Ectodermal cell (in vitro differentiated cells): ENCODE data around the gene PPHLN1.

ENCODE experiments used
- H3K27ac ChIP-seq: 2 replicates; pipeline ENCODE4 v1.7.0; 2013; ENCODE audit warnings: mild to moderate bottlenecking, low read depth, low read length; ENCODE audit not compliant: insufficient read depth, poor library complexity, severe bottlenecking
- H3K27me3 ChIP-seq: 2 replicates; pipeline ENCODE4 v1.7.0; 2013; ENCODE audit warnings: mild to moderate bottlenecking, low read length; ENCODE audit not compliant: insufficient read depth, control insufficient read depth, poor library complexity, severe bottlenecking
- H3K36me3 ChIP-seq: one replicate; pipeline ENCODE4 v1.7.0; 2013; ENCODE audit warnings: low read length; ENCODE audit not compliant: control insufficient read depth, insufficient read depth
- H3K4me1 ChIP-seq: one replicate; pipeline ENCODE4 v1.7.0; 2013; ENCODE audit warnings: low read length; ENCODE audit not compliant: control insufficient read depth, insufficient read depth
- H3K4me3 ChIP-seq: 2 replicates; pipeline ENCODE4 v1.7.0; 2013; ENCODE audit warnings: low read depth, low read length, control low read depth; ENCODE audit not compliant: insufficient read depth
- H3K9me3 ChIP-seq: 2 replicates; pipeline ENCODE4 v1.7.0; 2013; ENCODE audit warnings: mild to moderate bottlenecking, low read length, moderate library complexity; ENCODE audit not compliant: control insufficient read depth
- WGBS, 2 experiments: methylation state at CpG; one replicate each; pipeline ENCODE4 v1.1.7; 2013; ENCODE audit warnings: missing lambda C conversion rate in 2 of 2; 5-methylcytosine and 5-hydroxymethylcytosine counted together

PPHLN1 gene

DNA sequence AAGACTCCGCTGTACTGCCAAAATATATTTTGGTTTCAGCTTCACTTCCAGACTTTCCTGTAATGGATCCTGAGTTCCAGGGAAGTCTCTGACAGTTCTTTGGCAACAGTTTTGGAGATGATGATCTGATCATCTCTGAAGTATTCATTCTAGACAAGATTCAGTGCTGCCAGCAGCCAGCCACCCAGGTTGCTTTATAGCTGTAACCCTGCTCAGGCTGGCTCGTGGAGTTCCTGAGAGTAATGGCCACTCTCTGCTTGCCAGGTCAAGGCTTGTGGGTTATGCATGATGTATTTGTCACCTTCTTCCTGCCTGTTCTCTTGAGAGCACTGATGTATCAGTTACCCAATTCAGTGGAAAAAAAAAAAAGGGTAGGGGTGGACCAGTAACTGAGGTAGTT is 124.3 kb downstream of the PPHLN1 start:
- peaks cover 6% of the 10 kb centered on the region for H3K4me1 ChIP-seq
- H3K4me3 ChIP-seq, result no peak overlapping the region
- H3K36me3 ChIP-seq, result peaks cover 11% of the 10 kb centered on the region
- no peak overlapping the region for H3K27ac ChIP-seq
- no peaks in the 10 kb centered on the region for H3K27me3 ChIP-seq
- 94 to 98% methylated on average over 2 of the region's 2 CpGs for WGBS, 2 experiments
- no peaks in the 10 kb centered on the region for H3K9me3 ChIP-seq

DNA sequence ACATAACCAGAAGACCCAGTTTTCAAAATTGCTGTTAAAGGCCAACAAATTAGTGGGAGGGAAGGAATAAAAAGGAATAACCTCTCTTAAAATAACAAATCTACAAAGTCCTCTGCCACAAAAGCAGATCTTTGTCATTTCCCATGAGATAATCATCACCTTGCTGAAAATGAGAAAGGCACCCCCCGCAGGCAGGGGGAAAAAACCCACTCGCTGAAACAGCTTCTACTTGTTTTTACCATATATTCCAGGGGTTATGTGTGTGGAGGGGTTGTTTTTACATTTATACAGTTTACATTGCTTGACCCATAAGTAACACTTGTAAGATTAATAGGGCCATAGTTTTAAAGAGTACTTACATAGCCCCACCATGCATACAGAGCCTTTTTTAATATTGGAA is 132.6 kb downstream of the PPHLN1 start:
- no peak overlapping the region for H3K27ac ChIP-seq
- 79% methylated on average over 2 of the region's 2 CpGs; no CpG with 5 or more reads in 1 of the 2 experiments for WGBS, 2 experiments
- H3K4me1 ChIP-seq, result no peaks in the 10 kb centered on the region
- no peaks in the 10 kb centered on the region for H3K36me3 ChIP-seq
- H3K4me3 ChIP-seq, result no peak overlapping the region
- no peaks in the 10 kb centered on the region for H3K9me3 ChIP-seq
- no peaks in the 10 kb centered on the region for H3K27me3 ChIP-seq

DNA sequence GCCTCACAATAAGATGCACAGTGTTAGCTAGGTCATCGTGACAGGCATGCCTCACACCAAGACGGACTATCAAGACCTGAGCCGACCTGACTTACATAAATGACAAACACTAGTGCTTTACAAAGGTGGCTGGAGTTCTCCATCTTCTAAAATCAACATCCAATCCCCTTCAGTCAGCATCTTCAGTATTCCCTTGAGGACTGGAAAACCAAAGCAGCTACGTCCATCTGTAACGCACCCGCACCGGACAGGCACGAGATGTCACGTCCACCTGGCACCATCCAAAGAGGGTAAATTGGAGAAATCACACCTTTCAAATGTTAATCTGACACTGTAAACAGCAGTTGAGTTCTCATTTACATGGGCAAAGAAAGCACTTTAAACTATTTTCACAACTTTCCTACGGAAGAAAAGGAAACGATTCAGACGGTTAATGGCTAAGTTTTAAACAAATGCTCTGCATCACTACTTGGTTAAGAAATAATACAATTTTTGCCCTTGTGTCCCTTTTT is 133.4 kb downstream of the PPHLN1 start:
- Histone ChIP-seq H3K36me3 (peaks cover 3% of the 10 kb centered on the region), H3K9me3 (no peaks in the 10 kb centered on the region), H3K4me3 (no peak overlapping the region), H3K27ac (no peak overlapping the region), H3K4me1 (no peaks in the 10 kb centered on the region), H3K27me3 (no peaks in the 10 kb centered on the region)
- WGBS, 2 experiments, result 87 to 92% methylated on average over 12 of the region's 12 CpGs

DNA sequence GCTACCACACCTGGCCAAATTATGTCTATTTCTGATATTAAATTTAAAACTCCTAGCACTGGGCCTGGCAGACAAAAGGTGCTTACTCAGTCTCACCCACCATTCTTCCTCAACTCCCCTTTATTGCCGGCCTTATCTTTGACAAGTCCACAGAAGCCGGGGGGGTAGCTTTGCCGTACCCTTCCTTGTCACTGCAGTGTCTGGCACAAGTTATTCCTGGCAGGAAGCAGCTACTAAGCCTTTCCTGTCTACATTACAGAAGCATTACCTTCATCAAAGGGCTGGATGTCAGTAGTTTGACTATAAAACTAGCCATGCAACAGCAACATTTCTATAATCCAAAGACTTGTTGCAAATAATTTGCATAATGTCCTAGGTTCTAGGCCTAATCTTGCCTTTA is 136.5 kb downstream of the PPHLN1 start:
- Histone ChIP-seq H3K27me3 (no peaks in the 10 kb centered on the region), H3K4me3 (no peak overlapping the region), H3K27ac (no peak overlapping the region), H3K4me1 (no peaks in the 10 kb centered on the region), H3K9me3 (no peaks in the 10 kb centered on the region), H3K36me3 (peaks cover 6% of the 10 kb centered on the region)
- 89 to 98% methylated on average over 3 of the region's 3 CpGs for WGBS, 2 experiments

DNA sequence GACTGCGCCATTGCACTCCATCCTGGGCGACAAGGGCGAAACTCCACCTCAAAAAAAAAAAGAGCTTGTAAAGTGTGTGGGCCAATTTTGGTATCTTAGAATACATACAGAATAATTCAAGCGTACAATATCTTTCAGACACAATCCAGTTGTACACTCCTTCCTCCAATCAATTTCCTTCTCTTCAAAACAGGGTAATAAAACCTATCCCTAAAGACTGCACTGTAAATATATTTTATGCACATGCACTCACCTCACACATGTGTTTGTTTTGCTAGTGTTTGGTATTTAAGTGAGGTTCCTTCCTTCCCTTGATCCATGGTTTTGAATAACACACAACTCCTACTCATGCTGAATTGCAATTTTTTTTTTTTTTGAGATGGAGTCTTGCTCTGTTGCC is 137.7 kb downstream of the PPHLN1 start:
- Histone ChIP-seq H3K36me3 (peaks cover 6% of the 10 kb centered on the region), H3K9me3 (no peaks in the 10 kb centered on the region), H3K4me3 (no peak overlapping the region), H3K4me1 (peaks cover 3% of the 10 kb centered on the region), H3K27ac (no peak overlapping the region), H3K27me3 (no peaks in the 10 kb centered on the region)
- 91 to 94% methylated on average over 4 of the region's 4 CpGs for WGBS, 2 experiments

DNA sequence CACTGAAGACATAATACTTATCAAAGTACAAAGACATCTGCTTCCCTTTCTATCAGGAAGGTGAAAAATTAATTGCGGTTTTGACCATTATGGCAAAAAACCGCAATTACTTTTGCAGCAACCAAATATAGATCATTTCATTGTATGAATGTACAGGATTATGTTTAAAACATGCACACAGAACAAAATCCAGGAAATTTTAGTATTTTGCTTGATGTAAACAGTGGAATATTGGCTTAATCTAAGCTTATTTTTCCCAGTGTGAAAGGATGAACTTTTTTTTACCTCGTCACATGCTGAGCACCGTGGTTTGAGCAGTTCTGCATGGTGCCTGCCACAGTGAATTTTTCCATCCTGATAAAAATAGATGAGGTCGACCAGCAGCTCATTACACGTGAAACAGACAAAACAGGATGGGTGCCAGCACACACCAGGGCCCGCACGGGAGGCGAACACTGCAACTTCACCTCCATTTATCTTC is 142.4 kb downstream of the PPHLN1 start:
- 96% methylated on average over 7 to 9 of the region's 9 CpGs for WGBS, 2 experiments
- H3K36me3 ChIP-seq, result peaks cover 6% of the 10 kb centered on the region
- no peaks in the 10 kb centered on the region for H3K27me3 ChIP-seq
- no peak overlapping the region for H3K4me3 ChIP-seq
- H3K4me1 ChIP-seq, result peaks cover 42% of the 10 kb centered on the region
- H3K27ac ChIP-seq, result no peak overlapping the region
- no peaks in the 10 kb centered on the region for H3K9me3 ChIP-seq

DNA sequence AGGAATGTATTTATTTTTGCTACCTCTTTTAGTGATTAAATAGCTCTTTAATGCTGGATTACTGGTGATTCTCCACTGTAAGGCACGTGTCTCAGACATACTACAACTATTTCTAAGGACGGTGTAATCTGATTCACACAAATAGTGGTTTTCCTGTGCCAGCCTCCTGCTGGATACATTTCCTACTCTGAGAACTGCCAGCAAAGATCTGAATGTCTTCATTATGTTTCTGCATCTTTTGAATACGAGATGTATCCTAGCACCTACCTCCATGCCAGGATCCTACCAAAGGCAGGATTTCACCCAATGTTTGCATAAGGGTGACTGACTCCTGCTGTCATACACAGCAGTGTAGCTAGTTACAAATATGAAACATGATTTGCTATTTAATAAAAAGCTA is 143.0 kb downstream of the PPHLN1 start:
- H3K4me1 ChIP-seq, result peaks cover 43% of the 10 kb centered on the region
- peaks cover 6% of the 10 kb centered on the region for H3K36me3 ChIP-seq
- H3K9me3 ChIP-seq, result no peaks in the 10 kb centered on the region
- no peak overlapping the region for H3K27ac ChIP-seq
- 89 to 91% methylated on average over 3 of the region's 3 CpGs for WGBS, 2 experiments
- no peak overlapping the region for H3K4me3 ChIP-seq
- H3K27me3 ChIP-seq, result no peaks in the 10 kb centered on the region

DNA sequence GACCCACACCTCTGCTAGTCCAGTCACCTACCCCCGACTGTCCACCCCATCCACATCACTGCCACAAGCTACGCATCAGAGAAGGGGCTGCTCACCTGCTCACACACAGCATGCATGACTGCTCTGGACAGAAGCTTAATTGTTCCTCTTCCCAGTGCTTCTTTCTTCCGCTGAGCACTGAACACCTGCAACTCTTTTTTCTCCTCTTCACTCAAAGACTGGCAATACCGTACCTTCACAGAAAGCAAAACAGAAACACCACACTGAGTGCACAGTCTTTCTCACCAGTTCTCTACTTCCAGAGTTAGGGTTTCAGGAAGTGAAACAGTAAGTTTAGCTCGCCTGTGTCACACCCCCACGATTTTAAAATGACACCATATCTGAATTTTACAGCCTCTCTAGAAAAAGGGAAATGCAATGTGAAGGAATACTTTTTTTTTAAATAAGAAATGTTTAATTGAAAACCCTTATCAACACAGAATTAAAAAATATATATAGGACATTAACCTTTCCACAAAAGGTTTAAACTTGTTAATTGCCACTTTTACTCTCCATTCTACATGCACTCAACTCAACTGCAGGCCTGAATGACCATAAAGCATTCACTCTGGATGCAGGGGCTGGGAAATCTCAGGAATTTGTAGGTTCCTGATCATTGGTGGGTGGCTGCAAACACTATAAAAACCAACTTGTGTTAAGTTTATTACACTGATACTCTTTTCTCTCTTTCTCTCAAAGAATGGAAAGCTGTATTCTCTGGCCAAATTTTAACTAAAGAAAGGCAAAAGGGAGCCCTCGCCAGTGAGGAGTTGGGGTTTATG is 143.6 kb downstream of the PPHLN1 start:
- H3K9me3 ChIP-seq, result no peaks in the 10 kb centered on the region
- H3K4me3 ChIP-seq, result no peak overlapping the region
- WGBS, 2 experiments, result 90 to 94% methylated on average over 5 to 7 of the region's 7 CpGs
- H3K27ac ChIP-seq, result no peak overlapping the region
- peaks cover 2% of the 10 kb centered on the region for H3K36me3 ChIP-seq
- H3K4me1 ChIP-seq, result peaks cover 43% of the 10 kb centered on the region
- no peaks in the 10 kb centered on the region for H3K27me3 ChIP-seq

DNA sequence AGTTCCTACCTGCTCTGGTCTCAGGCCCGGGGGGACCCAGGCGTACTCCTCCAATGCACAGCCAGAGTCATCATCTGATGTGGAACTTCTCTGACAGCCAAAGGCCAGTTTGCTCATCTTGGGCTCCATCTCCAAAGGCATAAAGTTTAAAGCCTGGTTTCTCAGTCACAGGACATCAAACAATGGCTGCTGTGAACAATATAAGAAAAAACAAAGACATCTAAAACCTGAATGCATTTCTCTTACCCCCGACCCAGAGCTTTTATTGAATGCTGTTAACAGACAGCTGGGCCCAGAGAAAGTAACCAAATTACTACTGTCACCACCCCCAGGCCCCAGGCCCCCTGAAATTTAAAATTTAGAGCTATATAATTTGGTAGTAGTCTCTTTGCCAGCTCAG is 146.4 kb downstream of the PPHLN1 start:
- Histone ChIP-seq H3K4me1 (peaks cover 43% of the 10 kb centered on the region), H3K27me3 (no peaks in the 10 kb centered on the region), H3K4me3 (no peak overlapping the region), H3K27ac (peak overlapping the region; percentile 68), H3K36me3 (no peaks in the 10 kb centered on the region), H3K9me3 (no peaks in the 10 kb centered on the region)
- 37 to 47% methylated on average over 3 of the region's 3 CpGs for WGBS, 2 experiments

DNA sequence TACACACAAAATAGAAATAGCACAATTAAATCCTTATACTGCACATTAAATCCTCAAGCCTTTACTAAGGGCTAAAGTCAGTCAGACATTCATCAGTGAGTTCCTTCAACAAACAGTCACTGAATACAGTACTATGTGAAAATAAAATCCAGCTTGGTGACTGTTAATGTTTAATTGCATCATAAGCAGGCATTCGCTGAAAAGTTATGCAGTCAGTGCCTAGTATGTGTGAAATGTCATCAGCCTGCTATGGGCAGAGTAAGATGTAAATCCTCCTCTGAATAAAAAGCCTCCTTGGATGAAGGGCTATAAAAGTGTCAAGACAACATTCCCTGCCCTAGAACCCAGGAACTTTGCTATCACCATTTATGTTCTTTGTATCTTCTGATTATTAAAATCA is 147.2 kb downstream of the PPHLN1 start:
- H3K36me3 ChIP-seq, result no peaks in the 10 kb centered on the region
- H3K27me3 ChIP-seq, result no peaks in the 10 kb centered on the region
- H3K4me1 ChIP-seq, result peaks cover 43% of the 10 kb centered on the region
- WGBS, 2 experiments, result 73 to 87% methylated on average over 1 of the region's 1 CpG
- H3K9me3 ChIP-seq, result no peaks in the 10 kb centered on the region
- no peak overlapping the region for H3K4me3 ChIP-seq
- H3K27ac ChIP-seq, result peak overlapping the region; percentile 68
